Fibroblast of villous mesenchyme (primary cell): ENCODE measurements around the gene TUBAL3. TPM values are rescaled to one million over a fixed set of nuclear protein-coding genes. Genes with fewer than 3 reads are reported as not detected.

ENCODE experiments used
- DNase-seq: peaks from one replicate; pipeline ENCODE4 v3.0.0-alpha.2; 2010; ENCODE audit warnings: low read depth
- H3K4me3 ChIP-seq: 2 replicates; pipeline ENCODE4 v1.5.1; 2011; ENCODE audit warnings: low read depth, mild to moderate bottlenecking, low read length
- CTCF ChIP-seq: IDR thresholded peaks from 2 replicates; pipeline ENCODE4 v1.5.1; 2012; ENCODE audit warnings: low read depth, mild to moderate bottlenecking, low read length; ENCODE audit not compliant: insufficient read depth
- total RNA-seq: library from RNA; depleted of rRNA; stranded (reverse); fragments of >200 nt; gene quantifications from 2 replicates; pipeline ENCODE4 v1.2.3, GENCODE V29; 2012

Gene TUBAL3
- total RNA-seq, 1 donor: not detected

- DNase-seq: peak; percentile 68
- no peak overlapping the region for H3K4me3 ChIP-seq
- peak; percentile 68 for TF ChIP-seq CTCF
These were observed 37.7 kb upstream of the TUBAL3 start for GRCh38 chr10:5442065-5442989.

- no peak overlapping the region for H3K4me3 ChIP-seq
- no peak for TF ChIP-seq CTCF
- DNase-seq: no peak
These were observed 36.5 kb upstream of the TUBAL3 start for GRCh38 chr10:5441106-5441505.

- no peak overlapping the region for H3K4me3 ChIP-seq
- no peak for DNase-seq
- no peak for TF ChIP-seq CTCF
These were observed 35.6 kb upstream of the TUBAL3 start for GRCh38 chr10:5440206-5440605.

GRCh38 chr10:5435328-5435727 lies 30.7 kb upstream of the TUBAL3 start:
- H3K4me3 ChIP-seq: no peak overlapping the region
- TF ChIP-seq CTCF: no peak
- DNase-seq: no peak

- peak; percentile 76 for TF ChIP-seq CTCF
- H3K4me3 ChIP-seq: no peak overlapping the region
- DNase-seq: peak; percentile 66
These were observed 29.6 kb upstream of the TUBAL3 start for GRCh38 chr10:5434017-5434753.

- TF ChIP-seq CTCF: no peak
- peak; percentile 59 for DNase-seq
- no peak overlapping the region for H3K4me3 ChIP-seq
These were observed 28.6 kb upstream of the TUBAL3 start for GRCh38 chr10:5433182-5433581.
